Measurements from ENCODE around the gene DHRS7B. TPM values are rescaled to one million over a fixed set of nuclear protein-coding genes. Genes with fewer than 3 reads are reported as not detected.

Gene DHRS7B
- total RNA-seq, 2 donors from 2014 or later: 30.5 to 44.5 TPM

DNA sequence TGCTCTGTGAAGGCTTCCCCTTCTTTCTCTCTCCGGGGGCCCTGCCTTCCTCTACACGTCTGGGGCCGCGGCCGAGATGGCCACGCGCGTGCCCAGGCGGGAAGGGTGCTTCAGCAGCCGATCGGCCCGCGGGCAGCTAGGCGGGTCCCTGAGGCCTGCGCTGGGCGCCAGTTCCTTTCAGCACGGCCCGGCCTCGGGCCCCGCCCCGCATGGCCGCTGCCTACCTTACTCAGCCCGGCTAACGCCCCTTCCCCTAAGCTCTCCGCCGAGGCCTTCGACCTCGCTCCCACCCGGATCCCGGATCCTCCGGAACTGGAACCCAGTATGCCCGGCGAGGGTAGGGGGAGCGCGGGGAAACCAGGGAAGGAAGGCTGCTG lies 86.9 kb downstream of the DHRS7B start:
- DNase-seq (ENCODE audit: low spot score): no peak
- Histone ChIP-seq H3K27me3 (replicated peaks; ENCODE audit: insufficient read depth) (no peaks in the 10 kb centered on the region), H3K27ac (peak overlapping the region; percentile 92 to 95), H3K9me3 (no peaks in the 10 kb centered on the region), H3K4me3 (peak overlapping the region; percentile 95), H3K4me1 (ENCODE audit: control insufficient read depth in 1 of 2, low read depth in 2 of 2) (peaks cover 24 to 56% of the 10 kb centered on the region in 2 donors), H3K36me3 (no peaks in the 10 kb centered on the region)
- peak; percentile 1 for ATAC-seq (ENCODE audit: insufficient number of reproducible peaks, low FRiP score, low read depth)
- TF ChIP-seq CTCF (IDR thresholded peaks at IDR 0.05): no peak

GRCh38 chr17:21214015-21214776 lies 87.4 kb downstream of the DHRS7B start, which contains the start of gene TMEM11:
Gene TMEM11, minus strand, starts transcription at chr17:21214161. Its CDS starts 9 bp downstream, at chr17:21214152.
- H3K27me3 ChIP-seq (replicated peaks; ENCODE audit: insufficient read depth): no peaks in the 10 kb centered on the region
- peak; percentile 92 for ATAC-seq (ENCODE audit: insufficient number of reproducible peaks, low FRiP score, low read depth)
- H3K4me1 ChIP-seq (ENCODE audit: control insufficient read depth in 1 of 2, low read depth in 2 of 2): peaks cover 21 to 53% of the 10 kb centered on the region in 2 donors
- H3K27ac ChIP-seq: peak within 1 kb of the TSS; percentile 92 to 95
- peak; percentile 7 for TF ChIP-seq CTCF (IDR thresholded peaks at IDR 0.05)
- H3K4me3 ChIP-seq: peak within 1 kb of the TSS; percentile 95
- H3K9me3 ChIP-seq: no peaks in the 10 kb centered on the region
- no peaks in the 10 kb centered on the region for H3K36me3 ChIP-seq
- peak; percentile 87 for DNase-seq (ENCODE audit: low spot score)

DNA sequence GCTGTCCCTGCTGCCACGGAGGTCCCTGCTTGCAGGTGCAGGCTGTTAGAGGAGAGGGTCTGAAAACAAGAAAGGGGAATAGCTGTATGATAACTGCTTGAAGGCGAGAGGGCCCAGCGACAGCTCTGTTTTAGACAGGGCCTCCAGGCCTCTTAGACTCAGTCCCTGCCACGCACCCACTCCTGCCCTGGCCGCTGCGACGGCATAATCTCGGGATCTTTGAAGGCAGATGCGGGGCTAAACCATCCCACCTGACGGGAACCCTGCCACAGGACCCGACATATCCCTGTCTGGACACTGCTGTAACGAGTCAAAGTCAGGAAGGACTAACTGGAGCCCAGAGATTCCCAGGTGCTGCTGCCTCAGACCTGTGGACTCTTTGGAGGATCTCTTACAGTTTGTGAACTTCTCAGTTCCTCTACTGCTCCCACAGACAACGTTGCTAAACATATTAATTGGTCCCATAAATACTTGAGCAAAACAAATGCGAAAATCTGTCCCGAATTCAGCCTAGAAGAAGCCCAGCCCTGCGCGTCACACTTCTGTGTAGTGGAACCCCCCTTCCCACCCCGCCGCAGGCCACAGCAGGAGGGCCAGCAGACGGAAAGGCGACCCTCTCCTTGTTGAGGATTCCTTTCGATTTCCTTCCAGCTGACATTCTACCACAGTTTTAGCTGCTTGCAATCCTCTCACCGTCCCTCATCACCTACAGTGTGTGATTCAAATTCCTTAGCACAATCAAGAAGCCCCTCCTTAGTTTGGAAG lies 88.2 kb downstream of the DHRS7B start:
- peak overlapping the region; percentile 92 to 95 for H3K27ac ChIP-seq
- ATAC-seq (ENCODE audit: insufficient number of reproducible peaks, low FRiP score, low read depth) (no peak), DNase-seq (ENCODE audit: low spot score) (no peak)
- H3K9me3 ChIP-seq: no peaks in the 10 kb centered on the region
- no peaks in the 10 kb centered on the region for H3K36me3 ChIP-seq
- no peaks in the 10 kb centered on the region for H3K27me3 ChIP-seq (replicated peaks; ENCODE audit: insufficient read depth)
- H3K4me3 ChIP-seq: peak overlapping the region; percentile 95
- peaks cover 14 to 46% of the 10 kb centered on the region in 2 donors for H3K4me1 ChIP-seq (ENCODE audit: control insufficient read depth in 1 of 2, low read depth in 2 of 2)
- no peak for TF ChIP-seq CTCF (IDR thresholded peaks at IDR 0.05)

DNA sequence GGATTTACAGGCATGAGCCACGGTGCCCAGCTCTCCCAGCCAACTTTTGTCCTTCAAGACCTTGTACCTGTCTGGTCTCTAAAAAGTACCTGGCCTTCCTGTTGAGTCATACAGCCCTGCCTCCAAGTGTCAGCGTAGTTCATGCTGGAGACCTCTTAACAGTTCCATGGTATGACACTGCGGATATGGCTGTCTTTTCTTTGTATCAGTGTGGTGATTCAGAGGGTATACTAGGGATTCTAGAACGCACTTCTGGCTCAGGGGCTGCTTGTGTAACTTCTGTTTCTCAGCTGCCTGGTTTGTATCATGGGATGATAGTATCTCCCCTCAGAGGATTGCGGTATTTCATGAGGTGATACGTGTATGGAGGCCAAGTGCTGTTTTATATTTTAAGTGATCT lies 89.2 kb downstream of the DHRS7B start:
- Histone ChIP-seq H3K27me3 (replicated peaks; ENCODE audit: insufficient read depth) (no peaks in the 10 kb centered on the region), H3K9me3 (no peaks in the 10 kb centered on the region), H3K36me3 (no peaks in the 10 kb centered on the region), H3K4me3 (no peak overlapping the region), H3K27ac (no peak overlapping the region), H3K4me1 (ENCODE audit: control insufficient read depth in 1 of 2, low read depth in 2 of 2) (peaks cover 13 to 36% of the 10 kb centered on the region in 2 donors)
- TF ChIP-seq CTCF (IDR thresholded peaks at IDR 0.05): no peak
- no peak for DNase-seq (ENCODE audit: low spot score)
- ATAC-seq (ENCODE audit: insufficient number of reproducible peaks, low FRiP score, low read depth): no peak

GRCh38 chr17:21217346-21217745 lies 90.6 kb downstream of the DHRS7B start:
- TF ChIP-seq CTCF (IDR thresholded peaks at IDR 0.05): no peak
- Histone ChIP-seq H3K27ac (no peak overlapping the region), H3K4me3 (no peak overlapping the region), H3K27me3 (replicated peaks; ENCODE audit: insufficient read depth) (no peaks in the 10 kb centered on the region), H3K36me3 (no peaks in the 10 kb centered on the region), H3K9me3 (no peaks in the 10 kb centered on the region), H3K4me1 (ENCODE audit: control insufficient read depth in 1 of 2, low read depth in 2 of 2) (peaks cover 8 to 22% of the 10 kb centered on the region in 2 donors)
- ATAC-seq (ENCODE audit: insufficient number of reproducible peaks, low FRiP score, low read depth) (no peak), DNase-seq (ENCODE audit: low spot score) (no peak)

Measured in thoracic aorta (tissue), 2 donors.